ENCODE results near the gene SHROOM3.
"Not testable (repeated sequence)": the region's sequence is repeated elsewhere in the genome, so short reads cannot be mapped to it uniquely, and the experiment has no call there.

SHROOM3 gene

GRCh38 chr4:76449362-76449767 is 14.3 kb downstream of the SHROOM3 start:
- no peak for TF ChIP-seq CTCF (IDR thresholded peaks at IDR 0.05; ENCODE audit: insufficient read depth, low read length, missing control alignments)
- CTCF ChIA-PET = interaction anchor here (1.0 to 3.7 kb wide), 5 partner anchors 14 to 754 kb away, joined by 3 to 16 read pairs (median 3); partner anchors contain the start of gene SHROOM3
- no peak for DNase-seq (ENCODE audit: low read depth, low spot score)
- POLR2A ChIA-PET = no interaction called here
- H3K4me3 ChIP-seq (ENCODE audit: low read depth, low read length) = no peak overlapping the region

GRCh38 chr4:76449833-76450232 is 14.8 kb downstream of the SHROOM3 start:
- ChIA-PET CTCF (interaction anchor here (1.0 to 3.7 kb wide), 5 partner anchors 14 to 754 kb away, joined by 3 to 16 read pairs (median 3); partner anchors contain the start of gene SHROOM3), POLR2A (no interaction called here)
- no peak for DNase-seq (ENCODE audit: low read depth, low spot score)
- TF ChIP-seq CTCF (IDR thresholded peaks at IDR 0.05; ENCODE audit: insufficient read depth, low read length, missing control alignments) = no peak
- H3K4me3 ChIP-seq (ENCODE audit: low read depth, low read length) = no peak overlapping the region

- TF ChIP-seq CTCF (IDR thresholded peaks at IDR 0.05; ENCODE audit: insufficient read depth, low read length, missing control alignments) = no peak
- H3K4me3 ChIP-seq (ENCODE audit: low read depth, low read length) = no peak overlapping the region
- DNase-seq (ENCODE audit: low read depth, low spot score) = no peak
- CTCF ChIA-PET = no interaction called here
- POLR2A ChIA-PET = no interaction called here
Observed at GRCh38 chr4:76453232-76453631, 18.2 kb downstream of the SHROOM3 start.

- H3K4me3 ChIP-seq (ENCODE audit: low read depth, low read length); CTCF ChIA-PET; DNase-seq (ENCODE audit: low read depth, low spot score); POLR2A ChIA-PET: not testable (repeated sequence)
Observed at GRCh38 chr4:76454073-76454472, 19.0 kb downstream of the SHROOM3 start.

GRCh38 chr4:76457885-76458284 is 22.9 kb downstream of the SHROOM3 start:
- H3K4me3 ChIP-seq (ENCODE audit: low read depth, low read length) = no peak overlapping the region
- DNase-seq (ENCODE audit: low read depth, low spot score) = no peak
- ChIA-PET POLR2A (no interaction called here), CTCF (no interaction called here)
- no peak for TF ChIP-seq CTCF (IDR thresholded peaks at IDR 0.05; ENCODE audit: insufficient read depth, low read length, missing control alignments)

GRCh38 chr4:76458297-76458696 is 23.3 kb downstream of the SHROOM3 start:
- no peak overlapping the region for H3K4me3 ChIP-seq (ENCODE audit: low read depth, low read length)
- no peak for TF ChIP-seq CTCF (IDR thresholded peaks at IDR 0.05; ENCODE audit: insufficient read depth, low read length, missing control alignments)
- no peak for DNase-seq (ENCODE audit: low read depth, low spot score)
- CTCF ChIA-PET = interaction anchor here (1.5 to 1.9 kb wide), 2 partner anchors 28 to 47 kb away, joined by 6 to 7 read pairs; no protein-coding TSS in a partner anchor
- POLR2A ChIA-PET = no interaction called here

GRCh38 chr4:76458825-76459224 is 23.8 kb downstream of the SHROOM3 start:
- no peak for DNase-seq (ENCODE audit: low read depth, low spot score)
- no peak overlapping the region for H3K4me3 ChIP-seq (ENCODE audit: low read depth, low read length)
- ChIA-PET POLR2A (no interaction called here), CTCF (interaction anchor here (1.2 to 1.9 kb wide), 3 partner anchors 29 to 46 kb away, joined by 3 to 7 read pairs (median 6); no protein-coding TSS in a partner anchor)
- TF ChIP-seq CTCF (IDR thresholded peaks at IDR 0.05; ENCODE audit: insufficient read depth, low read length, missing control alignments) = no peak
